GM12891 (cell line): Measurements from ENCODE around the gene OR2H2.

ENCODE experiments used
- DNase-seq: peaks from one replicate; pipeline ENCODE4 v3.0.0; 2011; ENCODE audit warnings: low spot score; ENCODE audit not compliant: insufficient read length
- FAIRE-seq: peaks from 2 replicates; lab custom pipeline; 2011; peaks lifted over from hg19 to GRCh38; lab: Jason Lieb, UNC
- PAX5 ChIP-seq: IDR thresholded peaks from 2 replicates; pipeline ENCODE4 v1.6.1; 2011; ENCODE audit warnings: low read length, moderate library complexity, mild to moderate bottlenecking; ENCODE audit not compliant: insufficient read depth, severe bottlenecking
- POLR2A ChIP-seq: IDR thresholded peaks from 2 replicates; pipeline ENCODE4 v1.6.1; 2011; ENCODE audit warnings: low read depth, low read length, control low read depth
- POLR2AphosphoS5 ChIP-seq: IDR thresholded peaks from 2 replicates; pipeline ENCODE4 v1.6.1; 2011; ENCODE audit warnings: low read depth, low read length, control low read depth
- POU2F2 ChIP-seq: IDR thresholded peaks from 2 replicates; pipeline ENCODE4 v1.6.1; 2011; ENCODE audit warnings: low read depth, mild to moderate bottlenecking, control low read depth, low read length, moderate library complexity
- SPI1 ChIP-seq: IDR thresholded peaks from 2 replicates; pipeline ENCODE4 v1.6.1; 2011; ENCODE audit warnings: low read depth, low read length, control low read depth
- TAF1 ChIP-seq: IDR thresholded peaks from 2 replicates; pipeline ENCODE4 v1.6.1; 2011; ENCODE audit warnings: low read depth, low read length, control low read depth

OR2H2 gene

GRCh38 chr6:29610540-29610939 is 25.6 kb downstream of the OR2H2 start:
- DNase-seq: no peak
- TF ChIP-seq POU2F2 (no peak), POLR2AphosphoS5 (no peak), POLR2A (no peak), PAX5 (no peak), SPI1 (no peak), TAF1 (no peak)
- no peak for FAIRE-seq

- TF ChIP-seq PAX5 (no peak), POU2F2 (no peak)
- no peak for FAIRE-seq
Measured at GRCh38 chr6:29611426-29611825, 26.5 kb downstream of the OR2H2 start.

GRCh38 chr6:29617782-29618554 is 33.0 kb downstream of the OR2H2 start:
- FAIRE-seq (no peak), DNase-seq (no peak)
- TF ChIP-seq SPI1 (no peak), POLR2AphosphoS5 (no peak), POU2F2 (no peak), TAF1 (no peak), POLR2A (no peak), PAX5 (no peak)

More at GRCh38 chr6:29611426-29611825, 26.5 kb downstream of the OR2H2 start:
- no peak for DNase-seq

- DNase-seq (no peak), FAIRE-seq (no peak)
- TF ChIP-seq POLR2A (no peak), TAF1 (no peak), POLR2AphosphoS5 (no peak), SPI1 (no peak), PAX5 (no peak), POU2F2 (no peak)
Measured at GRCh38 chr6:29619578-29620160, 34.7 kb downstream of the OR2H2 start.

- FAIRE-seq (no peak), DNase-seq (no peak)
- TF ChIP-seq SPI1: no peak
- TF ChIP-seq POLR2A: no peak
- no peak for TF ChIP-seq PAX5
- no peak for TF ChIP-seq TAF1
- no peak for TF ChIP-seq POU2F2
- TF ChIP-seq POLR2AphosphoS5: no peak
Measured at GRCh38 chr6:29620630-29621029, 35.7 kb downstream of the OR2H2 start.

- DNase-seq: no peak
- no peak for TF ChIP-seq SPI1
- no peak for TF ChIP-seq POLR2A
- no peak for TF ChIP-seq POLR2AphosphoS5
- no peak for TF ChIP-seq PAX5
- no peak for TF ChIP-seq POU2F2
- no peak for FAIRE-seq
Measured at GRCh38 chr6:29624520-29624961, 39.6 kb downstream of the OR2H2 start.

- DNase-seq: no peak
- no peak for FAIRE-seq
- TF ChIP-seq SPI1 (no peak), POLR2AphosphoS5 (no peak), TAF1 (no peak), PAX5 (no peak), POU2F2 (no peak), POLR2A (no peak)
Measured at GRCh38 chr6:29625337-29625930, 40.5 kb downstream of the OR2H2 start.

GRCh38 chr6:29626948-29627754 is 42.2 kb downstream of the OR2H2 start:
- TF ChIP-seq POLR2AphosphoS5: no peak
- no peak for TF ChIP-seq SPI1
- TF ChIP-seq POU2F2: no peak
- TF ChIP-seq TAF1: no peak
- no peak for TF ChIP-seq PAX5
- TF ChIP-seq POLR2A: no peak
- no peak for DNase-seq
- no peak for FAIRE-seq

GRCh38 chr6:29627755-29628418 is 43.0 kb downstream of the OR2H2 start:
- DNase-seq (peak; percentile 49), FAIRE-seq (peak; percentile 41)
- no peak for TF ChIP-seq POLR2A
- no peak for TF ChIP-seq POLR2AphosphoS5
- no peak for TF ChIP-seq POU2F2
- TF ChIP-seq SPI1: no peak
- no peak for TF ChIP-seq PAX5
- TF ChIP-seq TAF1: no peak
